ENCODE results near the gene ATL1.
A peak's percentile ranks its signal among the peaks of the same experiment; 100 is the strongest.
"Not testable (repeated sequence)": the region's sequence is repeated elsewhere in the genome, so short reads cannot be mapped to it uniquely, and the experiment has no call there.

The ATL1 gene

DNA sequence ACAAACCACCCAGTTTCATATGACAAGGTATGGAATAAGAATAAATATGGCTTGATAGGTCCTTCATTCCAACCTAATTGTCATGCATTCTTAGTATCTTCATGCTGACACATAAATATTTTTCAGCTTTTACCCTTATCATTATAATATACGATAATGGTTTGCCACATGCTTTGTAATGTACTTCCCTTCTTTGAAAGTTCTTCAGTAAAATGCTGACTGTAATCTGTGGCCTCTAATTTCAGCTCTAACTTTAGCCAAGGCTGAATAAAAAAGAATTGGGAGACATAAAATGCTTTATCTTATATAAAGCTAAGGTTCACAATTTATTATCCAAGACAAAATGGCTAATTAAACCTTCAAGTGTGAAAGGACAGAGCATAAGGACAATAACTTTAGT, 24.9 kb upstream of the ATL1 start:
- no peak for DNase-seq (ENCODE audit: low read depth)

DNA sequence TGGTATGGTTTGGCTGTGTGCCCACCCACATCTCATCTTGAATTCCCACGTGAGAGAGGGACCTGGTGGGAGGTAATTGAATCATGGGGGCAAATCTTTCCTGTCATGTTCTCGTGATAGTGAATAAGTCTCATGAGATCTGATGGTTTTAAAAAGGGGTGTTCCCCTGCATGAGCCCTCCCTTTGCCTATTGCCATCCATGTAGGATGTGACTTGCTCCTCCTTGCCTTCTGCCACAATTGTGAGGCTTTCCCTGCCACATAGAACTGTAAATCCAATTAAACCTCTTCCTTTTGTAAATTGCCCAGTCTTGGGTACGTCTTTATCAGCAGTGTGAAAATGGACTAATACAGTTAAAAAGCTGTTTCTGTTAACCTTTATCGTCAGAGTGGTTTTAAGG, 21.9 kb upstream of the ATL1 start:
- DNase-seq (ENCODE audit: low read depth) = not testable (repeated sequence)

DNA sequence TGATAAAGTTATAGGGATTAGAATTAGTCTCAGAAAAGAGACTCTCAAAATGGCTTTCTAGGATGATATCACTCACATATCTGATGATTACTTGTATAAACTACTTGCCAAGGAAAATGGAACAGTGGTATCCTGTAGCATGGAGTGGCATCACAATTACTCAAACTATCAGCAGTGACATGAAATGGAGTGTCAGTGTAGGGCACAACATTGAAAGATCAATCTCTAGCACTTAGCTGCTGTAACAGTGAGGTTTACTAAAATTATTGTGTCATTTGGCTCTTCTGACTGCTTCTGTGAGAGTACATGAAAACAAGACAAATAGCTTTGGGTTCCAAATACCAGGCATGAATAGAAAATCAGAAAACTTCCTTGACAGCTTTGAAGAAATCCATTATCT, 20.9 kb upstream of the ATL1 start:
- DNase-seq (ENCODE audit: low read depth) = no peak

DNA sequence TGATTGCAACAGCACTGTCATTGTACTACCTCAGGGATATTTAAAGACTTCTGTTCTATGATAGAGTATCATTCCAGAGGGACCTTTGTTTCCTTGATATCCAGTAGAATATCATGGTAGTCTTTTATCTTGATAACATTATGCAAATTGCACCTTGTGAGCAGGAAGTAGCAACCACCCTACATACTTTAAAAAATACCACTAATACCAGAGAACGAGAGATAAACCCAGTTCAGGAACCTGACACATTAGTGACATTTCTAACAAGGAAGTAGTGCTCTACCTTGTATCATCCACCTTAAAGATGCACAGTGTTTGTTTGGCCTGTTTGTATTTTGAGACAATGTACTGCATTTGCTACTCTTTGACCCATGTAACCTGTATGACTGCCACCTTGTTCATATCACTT, 18.8 kb upstream of the ATL1 start:
- no peak for DNase-seq (ENCODE audit: low read depth)

DNA sequence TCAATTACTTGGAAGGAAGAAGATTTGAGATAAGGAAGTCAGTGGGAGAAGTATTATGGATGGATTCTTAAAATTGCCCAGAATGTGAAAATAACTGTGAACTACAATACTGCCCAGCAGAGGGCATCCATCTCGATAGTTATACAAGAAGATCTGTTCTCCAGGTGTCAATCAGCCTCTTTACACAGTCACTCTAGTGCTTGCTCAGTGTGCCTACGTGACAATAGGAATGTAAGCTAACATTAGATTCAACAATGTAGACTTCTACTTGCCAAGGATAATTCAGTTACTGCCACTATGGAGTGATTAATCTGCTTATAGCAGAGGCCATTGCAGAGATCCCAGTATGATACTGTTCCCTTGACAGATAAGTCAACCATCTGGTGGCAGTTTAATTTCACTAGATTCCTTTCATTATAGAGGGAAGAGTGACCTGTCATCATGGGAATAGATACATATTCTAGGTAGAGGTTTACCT, 17.0 kb upstream of the ATL1 start:
- peak; percentile 16 for DNase-seq (ENCODE audit: low read depth)

DNA sequence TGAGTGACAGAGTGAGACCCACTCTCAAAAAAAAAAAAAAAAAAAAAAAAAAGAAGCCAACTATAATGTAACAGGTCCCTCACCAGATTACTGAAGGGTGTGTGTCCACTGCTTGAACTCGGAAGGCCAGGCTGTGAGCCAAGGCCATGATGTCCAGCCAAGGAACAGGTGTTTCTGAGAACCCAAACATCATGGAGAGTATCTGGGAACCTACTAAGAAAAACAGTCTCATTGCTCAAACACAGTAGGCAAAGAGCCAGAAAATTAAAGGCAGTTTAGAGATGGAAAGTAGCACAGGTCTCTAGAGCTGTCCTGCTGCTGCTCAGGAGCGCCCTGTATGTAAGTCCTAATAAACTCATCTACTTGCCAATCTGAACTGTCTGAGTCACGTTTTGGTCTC, 15.0 kb upstream of the ATL1 start:
- DNase-seq (ENCODE audit: low read depth) = no peak

DNA sequence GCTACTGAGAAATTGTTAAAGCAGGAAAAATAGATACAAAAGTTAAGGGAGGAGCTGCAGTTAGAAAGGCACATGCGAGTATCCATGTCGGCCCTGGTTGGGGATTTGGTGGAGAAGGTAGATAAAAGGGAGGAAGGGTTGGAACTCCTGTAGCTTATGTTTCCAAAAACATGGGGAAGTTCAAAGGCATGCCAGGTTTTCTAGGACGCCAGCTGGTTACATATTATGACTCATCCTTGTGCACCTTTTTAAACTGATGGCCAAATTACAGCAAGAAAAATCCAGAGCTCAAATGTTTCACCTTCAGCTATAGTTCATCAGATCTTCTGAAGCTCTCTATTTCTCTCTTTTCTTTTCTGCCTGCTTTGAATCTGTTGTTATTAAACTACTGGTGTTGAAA, 14.3 kb upstream of the ATL1 start:
- no peak for DNase-seq (ENCODE audit: low read depth)

DNA sequence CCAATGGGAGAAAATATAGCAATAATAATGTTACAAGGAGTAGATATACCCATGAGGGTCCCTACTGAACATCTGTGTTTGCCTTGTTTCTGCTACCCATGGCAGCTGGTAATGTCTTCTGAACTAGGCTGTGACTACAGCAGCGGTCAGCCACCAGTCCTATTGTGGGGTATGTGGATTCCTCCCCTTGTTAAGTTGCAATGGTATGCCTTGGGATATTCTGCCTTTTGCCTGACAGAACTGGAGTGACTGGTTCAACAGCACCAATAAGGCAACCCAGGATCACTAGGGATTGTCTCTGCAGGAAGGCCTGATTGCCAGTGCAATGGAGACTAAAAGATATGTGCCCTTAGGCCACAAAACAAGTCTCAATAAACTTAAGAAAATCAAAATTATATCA, 9.7 kb upstream of the ATL1 start:
- no peak for DNase-seq (ENCODE audit: low read depth)

DNA sequence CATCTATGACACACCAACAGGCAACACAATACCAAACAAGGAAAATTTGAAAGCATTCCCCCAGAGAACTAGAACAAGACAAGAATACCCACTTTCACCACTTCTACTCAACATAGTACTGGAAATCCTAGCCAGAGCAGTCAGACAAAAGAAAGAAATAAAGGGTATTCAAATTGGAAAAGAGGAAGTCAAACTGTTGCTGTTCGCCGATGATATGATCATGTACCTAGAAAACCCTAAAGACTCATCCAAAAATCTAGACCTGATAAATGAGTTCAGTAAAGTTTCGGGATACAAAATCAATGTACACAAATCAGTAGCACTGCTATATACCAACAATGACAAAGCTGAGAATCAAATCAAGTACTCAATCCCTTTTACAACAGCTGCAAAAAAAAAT, 8.1 kb upstream of the ATL1 start:
- no peak for DNase-seq (ENCODE audit: low read depth)

DNA sequence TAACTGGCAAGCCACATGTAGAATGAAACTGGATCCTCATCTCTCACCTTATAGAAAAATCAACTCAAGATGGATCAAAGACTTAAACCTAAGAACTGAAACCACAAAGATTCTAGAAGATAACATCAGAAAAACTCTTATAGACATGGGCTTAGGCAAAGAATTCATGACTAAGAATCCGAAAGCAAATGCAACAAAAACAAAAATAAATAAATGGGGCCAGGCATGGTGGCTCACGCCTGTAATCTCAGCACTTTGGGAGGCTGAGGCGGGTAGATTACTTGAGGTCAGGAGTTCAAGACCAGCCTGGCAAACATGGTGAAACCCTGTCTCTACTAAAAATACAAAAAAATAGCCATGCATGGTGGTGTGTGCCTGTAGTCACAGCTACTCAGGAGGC, 7.1 kb upstream of the ATL1 start:
- not testable (repeated sequence) for DNase-seq (ENCODE audit: low read depth)

DNA sequence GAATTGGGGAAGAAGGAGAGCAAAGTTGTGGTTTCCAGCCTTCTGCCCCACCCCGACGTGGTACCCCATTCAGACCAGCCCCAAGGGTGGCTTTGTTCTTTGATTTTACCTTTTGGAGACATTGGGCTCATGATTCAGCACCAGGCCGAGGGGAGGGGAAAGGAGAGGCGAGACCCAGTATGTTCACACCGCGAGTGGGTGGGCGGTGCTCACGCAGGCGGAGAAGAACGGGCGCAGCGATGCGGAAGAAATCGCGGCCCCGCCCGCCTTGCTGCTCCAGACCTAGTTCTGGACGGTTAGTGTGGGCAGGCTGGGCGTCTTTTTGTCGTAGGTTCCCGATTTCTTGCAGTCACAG, 963 bp downstream of the ATL1 start:
- DNase-seq (ENCODE audit: low read depth) = peak; percentile 74

DNA sequence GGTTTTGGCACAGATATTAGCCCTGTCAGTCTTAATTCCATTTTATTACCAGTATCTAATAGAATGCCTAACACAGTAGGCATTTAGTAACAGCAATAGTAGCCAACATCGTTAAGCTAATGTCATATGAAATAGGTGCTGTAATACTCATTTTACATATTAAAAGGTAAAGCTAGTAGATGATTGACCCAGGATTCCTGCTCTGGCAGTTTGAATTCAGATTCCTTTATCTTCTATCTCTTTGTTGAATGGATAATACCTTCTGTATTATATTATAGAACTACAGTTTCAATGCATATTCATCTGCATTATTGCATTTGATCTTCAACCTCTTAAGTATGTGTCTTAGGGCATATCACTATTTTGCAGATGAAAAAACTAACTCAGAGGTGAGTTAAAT, 2.9 kb downstream of the ATL1 start:
- no peak for DNase-seq (ENCODE audit: low read depth)

DNA sequence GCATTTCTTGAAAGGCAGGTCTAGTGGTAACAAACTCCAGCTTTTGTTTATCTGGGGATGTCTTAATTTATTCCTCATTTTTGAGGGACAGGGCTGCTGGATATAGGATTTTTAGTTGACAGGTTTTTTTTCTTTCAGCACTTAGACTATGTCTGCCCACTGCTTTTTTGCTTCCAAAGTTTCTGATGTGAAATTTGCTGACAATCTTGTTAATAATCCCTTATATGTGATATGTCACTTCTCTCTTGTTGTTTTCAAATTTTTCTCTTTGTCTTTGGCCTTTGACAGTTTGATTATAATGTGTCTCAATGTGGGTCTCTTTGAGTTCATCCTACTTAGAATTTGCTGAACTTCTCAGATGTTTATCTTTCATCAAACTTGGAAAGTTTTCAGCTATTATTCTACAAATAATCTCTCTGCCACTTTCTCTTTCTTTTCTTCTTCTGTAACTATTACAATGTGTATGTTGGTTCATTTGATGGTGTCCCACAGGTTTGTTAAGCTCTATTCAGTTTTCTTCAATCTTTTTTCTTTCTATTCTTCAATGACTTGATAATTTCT, 9.8 kb downstream of the ATL1 start:
- no peak for DNase-seq (ENCODE audit: low read depth)

DNA sequence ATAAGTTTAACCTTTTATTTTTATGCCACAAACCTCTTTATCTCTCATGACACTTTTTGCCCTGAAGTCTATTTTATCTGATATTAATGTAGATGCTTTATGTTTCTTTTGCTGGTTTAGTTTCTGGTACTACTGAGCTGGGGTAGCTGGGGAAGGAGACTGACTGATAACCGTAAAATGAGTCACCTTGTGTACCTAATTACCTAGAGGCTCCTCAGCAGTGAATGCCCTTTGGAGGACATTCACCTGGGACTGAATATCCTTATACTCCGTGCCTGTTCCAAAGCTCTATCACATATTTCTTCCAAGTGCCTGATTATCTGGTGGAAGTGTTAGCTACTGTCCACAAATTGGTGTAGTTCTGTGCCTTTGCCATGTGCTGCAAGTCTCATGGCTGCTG, 13.9 kb downstream of the ATL1 start:
- DNase-seq (ENCODE audit: low read depth) = no peak

DNA sequence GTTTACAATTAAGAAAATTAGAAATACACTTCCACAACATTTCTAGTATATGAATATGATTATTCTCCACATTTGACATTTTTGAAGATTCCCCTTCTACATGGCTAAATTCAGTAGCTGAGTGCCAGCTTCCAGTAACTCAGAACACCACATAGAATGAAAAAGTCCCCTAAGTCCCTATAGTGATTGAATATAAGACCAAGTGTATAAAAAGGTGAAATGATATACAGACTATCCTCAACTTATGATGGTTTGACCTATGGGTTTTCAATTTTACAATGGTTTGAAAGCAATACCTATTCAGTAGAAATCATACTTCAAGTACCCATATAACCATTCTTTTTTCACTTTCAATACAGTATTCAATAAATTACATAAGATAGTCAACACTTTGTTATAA, 15.8 kb downstream of the ATL1 start:
- no peak for DNase-seq (ENCODE audit: low read depth)

DNA sequence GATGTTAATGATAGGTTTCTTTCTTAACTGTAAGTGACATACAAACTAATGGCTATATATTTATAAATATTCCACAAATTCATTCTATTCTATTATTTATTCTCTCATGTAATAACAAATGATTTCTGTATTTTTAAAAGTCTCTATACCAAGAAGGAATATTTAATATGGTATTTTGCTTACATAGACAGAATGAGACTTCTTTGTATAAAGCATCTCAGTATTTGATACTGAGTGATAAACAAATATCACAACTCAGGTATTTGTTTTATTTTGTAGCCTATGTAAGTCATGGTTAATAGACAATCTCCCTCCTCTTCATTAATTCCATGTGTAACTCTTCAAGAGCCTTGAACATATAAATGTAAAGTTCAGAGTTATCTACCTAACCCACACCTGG, 18.0 kb downstream of the ATL1 start:
- no peak for DNase-seq (ENCODE audit: low read depth)

DNA sequence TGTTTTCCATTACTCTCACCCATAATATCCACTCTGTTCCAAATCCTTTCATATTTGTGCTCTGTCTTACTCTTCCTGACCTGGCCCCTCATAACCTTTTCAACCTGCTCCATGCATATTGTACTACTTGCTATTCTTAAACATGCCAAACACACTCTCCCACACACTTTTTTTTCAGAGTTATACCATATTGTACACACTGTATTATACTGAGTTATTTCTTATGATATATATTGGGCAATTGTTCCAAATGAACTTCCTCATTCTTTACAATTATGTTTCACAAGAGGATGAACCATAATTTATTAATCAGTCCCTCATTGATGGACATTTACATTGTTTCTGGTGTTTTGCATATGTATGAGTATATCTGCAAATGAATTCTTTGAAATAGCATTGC, 18.5 kb downstream of the ATL1 start:
- no peak for DNase-seq (ENCODE audit: low read depth)

DNA sequence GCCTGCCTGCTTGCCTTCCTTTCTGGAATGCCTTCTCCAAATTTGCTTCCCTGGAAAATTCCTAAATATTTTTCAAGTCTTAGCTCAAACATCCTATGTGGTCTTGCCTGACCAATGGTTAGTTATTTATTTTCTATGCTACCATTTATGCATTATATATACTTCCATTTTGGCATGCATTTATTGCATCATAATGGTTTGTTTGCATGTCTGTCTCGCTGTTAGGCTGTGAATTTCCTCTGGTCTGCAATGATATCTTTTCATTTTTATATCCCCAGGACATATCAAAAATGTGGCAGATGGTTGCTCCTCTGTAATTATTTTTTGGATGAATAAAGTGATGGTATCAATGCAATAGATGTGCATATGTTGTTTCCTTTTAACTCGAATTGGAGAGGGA, 30.5 kb downstream of the ATL1 start:
- no peak for DNase-seq (ENCODE audit: low read depth)

DNA sequence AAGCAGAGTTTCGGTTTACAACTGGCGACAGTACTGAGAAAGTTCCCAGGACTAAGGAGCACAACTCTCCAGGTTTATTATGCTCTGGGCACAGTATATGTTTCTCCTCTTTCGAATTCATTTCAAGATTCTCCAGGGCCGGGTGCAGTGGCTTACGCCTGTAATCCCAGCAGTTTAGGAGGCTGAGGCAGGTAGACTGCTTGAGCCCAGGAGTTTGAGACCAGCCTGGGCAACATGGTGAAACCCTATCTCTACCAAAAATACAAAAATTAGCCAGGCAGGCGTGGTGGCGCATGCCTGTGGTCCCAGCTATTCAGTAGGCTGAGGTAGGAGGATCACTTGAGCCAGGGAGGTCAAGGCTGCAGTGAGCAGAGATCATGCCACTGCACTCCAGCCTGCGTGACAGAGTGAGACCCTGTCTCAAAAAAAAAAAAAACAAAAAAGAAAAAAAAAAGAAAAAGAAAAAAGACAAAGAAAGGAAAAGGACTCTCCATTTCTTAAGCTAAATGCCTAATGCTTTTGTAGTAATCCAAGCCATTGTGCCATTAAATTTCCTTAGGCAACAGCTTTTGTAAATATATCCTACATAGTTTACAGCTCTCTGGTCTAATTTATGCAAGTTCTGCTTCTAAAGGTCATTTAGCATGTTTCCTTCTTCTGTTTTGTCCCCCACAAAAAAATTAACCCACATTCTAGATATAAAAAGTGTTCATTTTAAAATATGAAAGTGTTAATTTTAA, 34.8 kb downstream of the ATL1 start:
- no peak for DNase-seq (ENCODE audit: low read depth)

DNA sequence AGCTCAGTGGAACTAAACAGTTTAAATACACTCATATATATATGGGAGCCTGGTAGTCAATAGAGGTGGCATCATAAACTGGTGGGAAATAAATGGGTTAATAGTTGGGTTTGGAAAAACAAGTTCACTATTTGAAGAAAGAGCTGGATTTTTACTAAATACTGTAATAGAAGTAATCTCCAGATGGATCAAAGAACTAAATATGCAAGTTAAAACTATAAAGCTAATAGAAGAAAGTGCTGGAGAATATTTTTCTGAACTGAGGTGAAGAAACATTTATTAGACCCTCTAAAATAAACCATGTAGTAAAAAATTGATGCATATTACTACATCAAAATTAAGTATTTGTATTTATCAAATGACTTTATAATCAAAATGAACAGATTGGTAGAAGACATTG, 38.8 kb downstream of the ATL1 start:
- DNase-seq (ENCODE audit: low read depth) = no peak

DNA sequence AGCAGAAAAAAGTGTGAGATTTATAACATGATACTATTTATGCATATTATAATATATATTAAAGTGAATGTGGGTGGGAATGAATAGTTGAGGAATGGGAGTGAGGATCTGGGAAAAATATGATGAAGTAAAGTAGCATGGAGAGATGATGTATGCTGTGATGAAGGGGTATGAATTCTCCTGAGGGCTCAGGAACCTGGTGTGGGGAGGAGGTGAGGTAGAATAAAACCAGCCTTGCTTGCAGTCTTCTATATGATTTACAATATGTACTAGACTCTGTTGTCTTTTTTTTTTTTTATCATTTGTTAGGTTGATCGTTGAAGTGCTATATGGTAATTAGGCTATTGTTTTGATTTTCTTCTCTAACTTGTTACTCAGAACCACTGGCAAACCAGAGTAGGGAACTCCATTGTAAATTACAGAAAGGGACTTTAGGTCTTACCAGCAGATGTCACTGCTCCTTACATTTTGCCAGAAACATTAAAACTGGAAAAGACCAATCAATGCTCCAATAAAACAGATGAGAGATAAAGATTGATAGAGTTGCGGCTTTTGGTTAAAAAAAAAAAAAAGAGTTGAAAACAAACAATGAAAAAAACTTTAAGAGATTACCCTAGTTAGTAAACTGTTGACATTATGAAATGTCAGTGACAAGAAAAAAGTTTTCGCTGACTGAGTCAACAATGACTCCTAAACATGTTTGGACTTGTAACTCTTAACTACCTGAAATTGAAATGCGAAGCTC, 39.9 kb downstream of the ATL1 start:
- no peak for DNase-seq (ENCODE audit: low read depth)

DNA sequence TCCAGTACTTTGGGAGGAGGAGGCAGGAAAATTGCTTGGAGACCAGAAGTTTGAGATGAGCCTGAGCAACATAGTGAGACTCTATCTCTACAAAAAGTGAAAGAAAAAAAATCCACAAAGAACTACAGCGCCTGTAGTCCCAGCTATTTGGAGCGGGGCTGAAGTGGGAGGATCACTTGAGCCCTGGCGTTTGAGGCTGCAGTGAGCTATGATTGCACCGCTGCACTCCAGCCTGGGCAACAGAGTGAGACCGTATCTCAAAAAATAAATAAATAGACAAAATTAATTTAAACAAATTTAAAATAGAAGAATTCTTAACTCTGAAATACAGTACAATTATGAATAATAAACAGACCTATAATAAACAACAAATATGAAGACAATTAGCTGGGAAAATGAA, 40.9 kb downstream of the ATL1 start:
- DNase-seq (ENCODE audit: low read depth) = no peak

DNA sequence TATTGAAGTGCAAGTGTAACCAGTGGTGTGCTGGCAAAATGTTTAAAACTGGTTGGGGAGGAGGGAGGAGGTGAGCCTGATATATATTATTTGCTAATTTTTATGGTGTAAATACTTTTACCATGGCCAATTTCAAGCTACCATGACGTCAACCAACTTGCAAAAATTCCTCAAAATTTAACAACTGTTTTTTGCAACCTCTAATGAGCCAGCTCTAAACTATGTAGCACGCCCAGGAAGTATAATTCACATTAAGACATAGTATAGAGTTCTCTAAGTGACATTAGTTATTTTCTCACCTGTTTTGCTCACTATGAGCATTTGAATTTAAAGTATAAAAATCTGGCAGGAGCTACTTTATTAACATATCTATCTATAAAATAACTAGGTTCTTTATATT, 41.4 kb downstream of the ATL1 start:
- no peak for DNase-seq (ENCODE audit: low read depth)

DNA sequence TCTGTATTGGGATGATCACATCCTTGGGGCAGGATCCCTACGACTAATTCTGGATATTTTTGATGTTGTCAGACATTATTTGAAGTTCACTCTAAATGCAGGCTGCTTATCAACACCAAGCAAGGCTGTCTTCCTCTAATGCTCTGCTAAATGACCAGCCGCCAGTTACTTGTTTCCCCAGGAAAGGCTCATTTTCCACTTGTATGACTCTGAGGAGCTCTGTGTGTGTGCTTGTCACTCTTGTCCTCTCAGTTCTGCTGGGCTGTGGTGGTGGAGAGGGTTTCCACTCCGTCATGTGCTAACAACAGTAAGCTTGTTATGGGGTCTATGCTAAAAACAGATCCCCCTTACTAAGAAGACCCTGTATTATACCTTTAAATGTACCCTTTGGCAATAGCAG, 42.1 kb downstream of the ATL1 start:
- DNase-seq (ENCODE audit: low read depth) = no peak
